NK-92 (cell line): Measurements from ENCODE around the gene GRP.

Experiments
- DNase-seq: peaks from one replicate; lab custom pipeline; 2025; ENCODE audit not compliant: unreplicated experiment; lab: John Stamatoyannopoulos, UW

GRP gene

GRCh38 chr18:59266886-59267502 lies 47.0 kb downstream of the GRP start:
- no peak for DNase-seq

DNA sequence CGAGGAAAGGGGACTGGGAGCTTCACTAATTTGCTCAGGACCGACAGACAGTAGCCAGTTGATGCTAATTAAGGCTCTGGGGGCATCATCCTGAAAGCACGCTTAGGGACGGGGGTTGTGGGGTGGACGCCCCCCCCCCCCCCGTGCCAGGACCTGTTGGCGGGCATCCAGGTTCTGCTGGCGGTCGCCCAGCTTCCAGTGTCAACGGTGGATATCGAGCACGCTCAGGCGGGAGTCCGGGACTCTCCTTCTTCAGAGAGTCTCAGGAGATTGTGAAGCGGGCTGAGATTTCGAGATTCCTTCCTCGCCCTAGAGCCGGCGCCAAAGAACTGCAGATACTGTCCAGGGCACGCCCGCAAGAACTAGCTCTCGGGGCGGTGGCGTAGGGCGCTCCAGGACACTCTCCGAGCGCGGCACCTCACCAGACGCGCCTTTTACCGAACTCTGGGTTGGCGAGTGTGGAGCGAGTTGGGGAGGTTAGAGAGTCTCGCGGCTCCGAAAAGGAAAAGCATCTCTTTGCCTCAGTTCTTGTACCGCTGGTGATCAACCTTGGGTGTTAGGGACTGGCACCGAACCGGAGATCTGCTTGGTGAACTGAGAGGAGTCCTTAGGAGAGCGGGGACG lies 47.7 kb downstream of the GRP start:
- DNase-seq: no peak

- DNase-seq: no peak
Observed at GRCh38 chr18:59268127-59268720, 48.3 kb downstream of the GRP start.

DNA sequence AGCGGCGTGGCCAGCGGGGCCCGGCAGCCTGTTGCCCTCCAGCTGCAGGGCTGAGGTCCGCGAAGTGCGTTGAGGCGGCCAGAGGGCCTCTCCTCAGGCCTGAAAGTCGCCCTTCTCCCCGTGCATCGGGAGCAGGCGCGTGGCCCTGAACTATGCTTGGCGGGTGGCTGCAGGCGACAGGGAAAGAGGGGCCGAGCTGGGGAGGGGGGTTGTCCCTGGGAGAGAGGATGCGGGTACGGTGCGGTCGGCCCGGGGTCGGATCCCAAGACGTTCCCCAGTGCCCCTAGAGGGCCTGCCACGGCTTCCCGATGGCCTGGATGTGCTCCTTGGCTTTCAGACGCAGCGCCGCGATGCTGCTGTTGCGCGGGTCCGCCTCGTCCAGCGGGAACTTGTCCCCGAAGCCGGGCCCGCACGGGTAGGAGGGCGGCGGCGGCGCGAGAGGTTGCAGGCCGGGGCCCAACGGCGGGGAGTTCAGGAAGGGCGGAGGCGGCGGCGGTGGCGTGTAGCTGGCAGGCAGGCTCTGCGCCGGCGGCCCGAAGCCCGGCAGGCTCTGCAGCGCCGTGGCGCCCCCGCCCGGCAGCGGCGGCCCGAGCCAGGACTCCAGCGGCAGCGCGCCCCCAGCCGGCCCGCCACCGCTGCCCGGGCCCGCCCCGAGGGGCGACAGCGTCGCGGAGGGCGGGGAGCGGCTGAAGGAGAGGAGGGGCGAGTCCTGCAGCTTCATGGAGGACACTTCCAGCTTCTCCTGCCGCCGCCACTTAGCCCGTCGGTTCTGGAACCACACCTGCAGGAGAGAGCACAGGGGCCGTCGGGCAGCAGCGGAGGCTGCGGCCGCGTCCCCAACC lies 49.0 kb downstream of the GRP start:
- DNase-seq: no peak

GRCh38 chr18:59269563-59270119 lies 49.7 kb downstream of the GRP start:
- no peak for DNase-seq

DNA sequence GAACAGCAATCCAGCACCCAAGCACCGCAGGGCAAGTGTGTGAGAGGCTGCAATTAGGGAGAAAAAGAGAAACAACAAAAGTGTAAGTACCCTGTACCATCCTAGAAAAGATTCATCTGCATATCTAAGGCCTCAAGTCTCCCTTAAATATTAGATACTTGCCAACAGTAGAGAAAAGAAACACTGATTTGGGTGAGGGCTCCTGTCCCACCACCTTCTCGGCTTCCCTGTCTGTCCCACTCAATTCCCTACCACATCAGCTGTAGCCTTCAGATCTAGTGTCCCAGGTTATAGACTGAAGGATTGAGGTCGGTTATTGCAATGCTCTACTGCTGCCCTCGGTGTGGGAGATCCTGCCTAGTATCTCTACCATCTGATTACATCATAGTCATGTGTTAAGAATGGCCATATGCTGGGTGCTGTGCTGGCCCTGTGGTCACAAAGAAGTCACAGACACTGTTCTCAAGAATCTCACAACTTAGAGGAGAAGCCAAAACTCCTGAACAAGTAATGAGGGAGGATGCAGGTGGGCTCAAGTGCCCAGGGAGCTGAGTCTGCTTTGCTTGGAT lies 50.8 kb downstream of the GRP start:
- DNase-seq: no peak

DNA sequence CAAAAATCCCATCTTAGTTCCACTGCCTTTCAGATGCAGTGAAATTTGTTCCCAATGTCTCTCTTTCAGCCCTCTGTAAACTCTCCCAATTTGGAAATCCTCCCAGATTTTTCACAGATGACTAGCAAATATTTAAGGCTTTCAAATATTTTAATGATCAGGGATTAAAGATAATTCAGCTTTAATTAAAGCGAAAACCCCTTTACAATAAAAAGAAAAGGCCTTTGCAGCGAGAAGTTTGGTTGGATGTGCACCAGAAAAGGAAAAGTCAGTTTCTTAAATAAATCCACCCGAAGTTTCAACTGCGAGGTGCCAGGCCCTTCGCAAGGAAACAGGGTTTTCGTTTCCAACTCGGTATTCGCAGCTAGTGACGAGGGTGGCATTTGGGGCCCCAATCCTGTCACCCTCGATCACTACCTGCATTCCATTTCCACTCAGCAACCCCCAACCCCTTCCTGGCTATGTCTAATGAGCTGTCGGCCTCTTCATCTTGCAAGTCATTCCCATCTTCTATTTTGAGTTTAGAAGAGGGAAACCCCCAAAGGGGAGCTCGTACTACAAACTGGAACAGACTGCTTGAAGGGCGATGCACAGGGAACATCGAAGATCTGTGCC lies 51.8 kb downstream of the GRP start:
- DNase-seq: no peak

- no peak for DNase-seq
Observed at GRCh38 chr18:59272221-59272888, 52.4 kb downstream of the GRP start.

DNA sequence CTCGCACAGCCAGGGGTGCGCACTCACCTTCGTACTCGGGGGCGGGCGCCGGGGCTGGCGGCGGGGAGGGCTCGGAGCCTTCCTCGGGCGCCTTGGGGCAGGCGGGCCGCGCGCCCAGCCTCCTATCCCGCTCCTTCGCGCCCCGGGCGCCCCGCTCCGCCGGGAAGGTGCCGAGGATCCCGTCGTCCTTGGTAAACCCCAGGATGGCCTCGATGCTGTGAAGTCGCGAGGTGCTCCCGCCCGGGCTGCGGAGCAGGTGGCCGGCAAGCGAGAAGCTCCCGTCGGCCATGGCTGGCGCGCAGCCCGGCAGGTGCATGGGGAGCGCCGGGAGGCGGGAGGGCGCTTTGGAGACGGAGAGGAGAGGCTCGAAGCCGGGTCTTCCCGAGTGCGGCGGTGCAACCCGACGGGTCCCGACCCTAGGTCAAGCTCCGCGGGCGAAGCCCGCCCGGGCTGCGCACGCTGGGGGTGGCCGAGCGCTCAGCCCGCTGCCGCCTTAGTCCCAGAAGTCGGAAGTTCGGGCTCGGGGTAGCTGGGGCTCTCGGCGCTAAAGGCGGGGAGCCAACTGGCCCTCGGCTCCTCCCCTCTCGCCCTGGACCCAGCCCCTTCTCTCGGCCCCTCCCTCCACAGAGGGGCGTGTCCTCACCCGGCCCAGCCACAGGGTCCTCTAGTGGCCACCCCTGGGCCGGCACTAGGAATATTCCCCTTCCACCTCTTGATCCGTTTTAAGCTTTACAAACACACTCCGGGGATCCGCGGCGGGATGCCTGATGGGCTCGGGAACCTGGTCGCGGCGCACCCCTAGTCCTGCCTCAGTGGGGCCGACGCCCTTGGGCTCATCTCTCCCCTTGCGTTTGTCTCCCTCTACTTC lies 53.2 kb downstream of the GRP start, which contains the start of gene RAX:
RAX (minus strand) TSS at position 564 of the 868 bp plus-strand sequence; CDS start at position 316, 248 bp downstream.
- DNase-seq: no peak

DNA sequence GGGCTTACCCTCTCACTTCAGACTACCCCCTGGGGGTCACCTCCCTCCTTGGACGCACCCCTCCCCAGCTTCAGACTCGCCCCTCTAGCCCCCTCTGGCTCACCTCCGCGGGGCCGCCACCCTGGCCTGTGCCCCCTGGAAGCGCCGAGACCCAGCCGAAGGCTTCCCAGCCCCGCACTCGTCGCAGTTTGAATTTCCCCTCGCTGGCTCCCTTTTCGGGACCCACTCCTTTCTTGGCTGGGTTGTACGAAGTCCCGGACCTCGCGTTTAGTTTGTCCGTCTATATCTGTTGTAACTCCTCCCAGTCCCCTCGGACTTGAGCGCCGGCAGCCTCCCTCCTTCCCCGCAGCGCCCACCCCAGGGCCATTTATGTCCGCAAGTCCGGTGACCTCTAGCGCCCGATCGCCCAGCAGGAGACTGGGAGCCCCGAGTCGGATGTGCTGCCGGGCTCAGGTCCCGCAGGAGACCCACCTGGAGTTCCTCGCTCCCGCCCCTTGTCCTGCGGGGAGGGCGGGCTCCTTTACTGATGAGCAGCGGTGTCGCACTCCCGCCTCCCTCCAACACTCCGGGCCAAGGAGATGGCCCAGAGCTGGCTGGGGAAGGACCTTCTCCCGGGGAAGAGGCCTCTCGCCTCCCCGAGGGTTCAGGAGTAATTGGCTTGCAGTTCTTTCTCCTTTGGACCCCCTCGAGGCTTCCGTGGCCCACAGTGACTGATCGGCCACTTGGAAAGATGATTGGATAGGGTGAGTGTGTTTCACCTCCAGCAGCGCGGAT lies 54.0 kb downstream of the GRP start:
- DNase-seq: no peak

DNA sequence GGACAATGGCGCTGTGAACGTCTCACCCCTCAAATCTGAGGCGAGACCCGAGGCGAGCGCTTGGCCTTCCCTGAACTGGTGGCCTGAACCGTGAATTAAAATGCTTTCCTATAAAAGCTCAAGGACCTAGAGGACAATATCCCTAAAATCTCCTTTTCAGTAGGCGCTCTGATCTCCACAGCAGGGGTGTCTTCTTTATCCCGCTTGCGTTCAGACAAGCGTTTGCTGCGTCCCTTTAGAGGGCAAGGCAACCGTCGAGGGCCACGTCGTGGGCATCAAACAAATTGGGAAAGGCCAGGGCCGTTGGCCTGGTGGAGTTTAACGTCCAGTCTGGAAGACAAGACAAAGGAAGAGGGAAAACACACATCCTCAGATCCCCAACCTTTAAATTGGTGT lies 54.6 kb downstream of the GRP start:
- no peak for DNase-seq

DNA sequence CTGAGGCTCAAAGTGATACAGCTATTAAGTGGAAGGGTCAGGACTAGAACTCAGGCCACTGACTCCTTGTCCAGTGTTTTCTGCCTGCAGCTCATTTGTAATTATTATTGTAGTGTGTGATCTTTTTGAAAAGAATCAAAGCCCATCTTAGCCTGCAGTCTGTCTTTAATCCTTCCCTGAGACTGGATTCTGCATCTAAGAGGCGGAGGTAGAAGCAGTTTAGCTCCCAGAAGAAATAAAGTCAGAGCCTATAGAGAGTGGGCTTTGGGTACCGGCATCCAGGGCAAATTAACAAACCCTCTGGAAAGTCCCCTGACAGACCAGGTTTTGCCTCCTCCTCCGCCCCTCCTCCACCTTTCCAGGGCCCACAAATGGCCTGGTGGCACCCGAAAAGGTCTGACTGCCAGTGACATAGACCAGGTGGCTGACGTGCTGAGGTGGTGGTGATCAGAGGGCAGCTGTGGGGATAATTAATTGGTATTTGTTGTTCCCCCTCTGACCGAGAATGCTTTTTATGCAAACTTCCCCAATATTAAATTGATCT lies 55.5 kb downstream of the GRP start:
- DNase-seq: no peak

DNA sequence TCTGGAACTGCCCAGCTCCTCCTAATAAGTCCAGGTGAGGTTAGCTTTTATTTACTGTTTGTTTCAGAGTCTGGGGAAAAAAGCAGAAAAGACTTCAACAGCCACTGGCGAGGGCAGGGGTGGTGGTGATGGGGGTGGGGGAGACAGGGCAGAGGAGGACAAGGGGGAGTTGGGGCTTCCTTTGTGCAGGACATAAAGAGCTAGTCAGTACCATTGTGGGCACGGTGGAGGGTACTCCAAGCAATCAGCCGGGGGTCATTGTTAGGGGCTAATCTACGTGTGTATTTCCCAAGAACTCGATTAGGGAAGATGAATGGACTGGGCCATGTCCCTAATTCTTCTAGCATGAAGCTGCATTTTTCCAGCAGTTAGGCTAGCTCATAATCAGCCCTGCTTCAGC lies 56.1 kb downstream of the GRP start:
- no peak for DNase-seq

- DNase-seq: no peak
Observed at GRCh38 chr18:59278793-59279192, 58.8 kb downstream of the GRP start.

DNA sequence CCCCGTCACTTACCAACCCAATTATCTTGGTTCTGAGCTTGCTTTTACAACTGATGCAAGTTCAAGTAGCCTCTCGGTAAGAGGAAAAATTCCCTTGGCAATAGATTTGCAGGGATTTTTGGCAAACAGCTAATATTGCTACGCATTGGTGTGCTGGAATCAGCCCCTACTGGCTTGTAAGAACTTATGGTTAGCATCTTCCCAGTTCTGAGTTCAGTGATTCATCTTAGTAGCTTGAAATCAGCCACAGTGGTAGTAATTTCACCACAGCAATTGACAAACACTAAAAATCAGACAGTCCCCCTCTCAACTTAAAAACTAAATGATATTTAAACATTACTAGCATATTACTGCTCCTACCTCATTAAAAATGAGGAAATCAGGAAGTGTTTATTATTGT lies 59.2 kb downstream of the GRP start:
- no peak for DNase-seq

DNA sequence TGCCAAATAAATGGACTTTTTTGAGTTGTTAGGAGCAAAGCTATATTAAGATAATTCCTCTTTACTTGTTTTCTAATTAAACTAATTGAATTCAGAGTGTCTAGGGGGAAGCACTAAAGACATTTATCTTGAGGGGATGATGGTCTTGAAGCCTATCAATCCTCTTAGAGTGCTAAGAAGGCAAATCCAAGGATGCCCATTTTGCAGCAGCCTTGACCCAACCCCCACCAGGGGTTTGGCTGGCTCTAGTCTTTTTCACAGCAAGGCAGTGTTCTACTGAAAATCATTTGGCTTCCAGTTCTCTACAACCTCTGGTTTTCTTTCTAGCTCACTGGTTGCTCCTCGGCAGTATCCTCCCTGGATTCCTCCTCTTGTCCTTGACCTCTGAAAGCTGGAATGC lies 59.8 kb downstream of the GRP start:
- no peak for DNase-seq
